MM.1S (cell line): ENCODE measurements around the gene PCDHA6.
A peak's percentile ranks its signal among the peaks of the same experiment; 100 is the strongest.

Experiments used
- EZH2 ChIP-seq: fragments of 300-600 bp; sonication (generic); optimal IDR thresholded peaks from 2 replicates; pipeline ENCODE3; 2017; ENCODE audit warnings: low read depth, mild to moderate bottlenecking, antibody characterized with exemption, low read length, mixed read lengths
- TF ChIP-seq, protein P1 (sequence below): fragments of 300-600 bp; sonication (generic); IDR thresholded peaks from 2 replicates; pipeline ENCODE4 v1.5.1; 2016; ENCODE audit warnings: antibody characterized with exemption, low read length, mixed read lengths

DNA sequence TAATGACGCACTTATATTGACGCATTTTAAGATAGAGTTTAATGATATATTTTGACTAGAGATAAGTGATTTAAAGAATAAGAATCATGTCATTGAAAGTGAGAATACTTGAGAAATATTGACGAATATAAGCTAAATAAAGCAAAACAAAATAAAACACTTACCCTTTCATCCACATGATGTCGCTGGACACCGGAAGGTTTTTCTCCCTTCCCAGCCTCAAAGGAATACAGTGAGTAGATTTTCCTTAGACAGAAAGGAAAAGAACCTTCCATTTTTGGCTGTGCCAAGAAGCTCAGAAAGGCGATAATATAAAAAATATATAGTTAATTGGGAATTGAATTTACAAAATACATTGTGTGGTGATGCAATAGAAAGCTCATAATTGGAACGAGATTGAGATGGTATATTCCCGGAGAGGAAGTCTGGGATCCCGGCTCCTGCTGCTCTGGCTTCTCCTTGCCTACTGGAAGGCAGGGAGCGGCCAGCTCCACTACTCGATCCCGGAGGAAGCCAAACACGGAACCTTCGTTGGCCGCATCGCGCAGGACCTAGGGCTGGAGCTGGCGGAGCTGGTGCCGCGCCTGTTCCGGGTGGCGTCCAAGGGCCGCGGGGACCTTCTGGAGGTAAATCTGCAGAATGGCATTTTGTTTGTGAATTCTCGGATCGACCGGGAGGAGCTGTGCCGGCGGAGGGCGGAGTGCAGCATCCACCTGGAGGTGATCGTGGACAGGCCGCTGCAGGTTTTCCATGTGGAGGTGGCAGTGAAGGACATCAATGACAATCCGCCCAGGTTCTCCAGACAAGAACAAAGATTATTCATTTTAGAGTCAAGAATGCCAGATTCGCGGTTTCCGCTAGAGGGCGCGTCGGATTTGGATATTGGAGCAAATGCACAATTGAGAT, 6.1 kb upstream of the PCDHA6 start, which contains the start of gene PCDHA5:
- TF ChIP-seq, protein P1, sequence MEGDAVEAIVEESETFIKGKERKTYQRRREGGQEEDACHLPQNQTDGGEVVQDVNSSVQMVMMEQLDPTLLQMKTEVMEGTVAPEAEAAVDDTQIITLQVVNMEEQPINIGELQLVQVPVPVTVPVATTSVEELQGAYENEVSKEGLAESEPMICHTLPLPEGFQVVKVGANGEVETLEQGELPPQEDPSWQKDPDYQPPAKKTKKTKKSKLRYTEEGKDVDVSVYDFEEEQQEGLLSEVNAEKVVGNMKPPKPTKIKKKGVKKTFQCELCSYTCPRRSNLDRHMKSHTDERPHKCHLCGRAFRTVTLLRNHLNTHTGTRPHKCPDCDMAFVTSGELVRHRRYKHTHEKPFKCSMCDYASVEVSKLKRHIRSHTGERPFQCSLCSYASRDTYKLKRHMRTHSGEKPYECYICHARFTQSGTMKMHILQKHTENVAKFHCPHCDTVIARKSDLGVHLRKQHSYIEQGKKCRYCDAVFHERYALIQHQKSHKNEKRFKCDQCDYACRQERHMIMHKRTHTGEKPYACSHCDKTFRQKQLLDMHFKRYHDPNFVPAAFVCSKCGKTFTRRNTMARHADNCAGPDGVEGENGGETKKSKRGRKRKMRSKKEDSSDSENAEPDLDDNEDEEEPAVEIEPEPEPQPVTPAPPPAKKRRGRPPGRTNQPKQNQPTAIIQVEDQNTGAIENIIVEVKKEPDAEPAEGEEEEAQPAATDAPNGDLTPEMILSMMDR: peak; percentile 42
- TF ChIP-seq EZH2: no peak
